Ovary (tissue), 3 donors: ENCODE data around the gene YOD1.

Experiments used
- CTCF ChIP-seq, 3 donors: fragments of 450-650 bp in 2 of 3; fragments of 200-600 bp in 1 of 3; IDR thresholded peaks; one replicate each; pipeline versions ENCODE4 v1.5.1 to v1.8.0; 2016 to 2022; ENCODE audit warnings: antibody characterized with exemption in 3 of 3, mild to moderate bottlenecking in 1 of 3
- EP300 ChIP-seq: sonication (generic); formaldehyde crosslinking; IDR thresholded peaks from one replicate; pipeline ENCODE4 v1.6.1; 2017; ENCODE audit warnings: antibody characterized with exemption
- POLR2A ChIP-seq: fragments of 450-650 bp; IDR thresholded peaks from one replicate; pipeline ENCODE4 v1.6.1; 2017; ENCODE audit warnings: antibody characterized with exemption, mild to moderate bottlenecking, moderate library complexity
- donor health status: DM: no; HTN: no; CAD: no.

GRCh38 chr1:207019661-207020060 is 31.3 kb downstream of the YOD1 start:
- TF ChIP-seq CTCF (IDR thresholded peaks at IDR 0.05) (no peak), POLR2A (no peak), EP300 (no peak)
